Renal cortical epithelial cell (primary cell): ENCODE results near the gene STAC. TPM values are rescaled to one million over a fixed set of nuclear protein-coding genes. Genes with fewer than 3 reads are reported as not detected.
"Not testable (repeated sequence)": the region's sequence is repeated elsewhere in the genome, so short reads cannot be mapped to it uniquely, and the experiment has no call there.

Experiments
- DNase-seq: peaks from one replicate; pipeline ENCODE4 v3.0.0-alpha.2; 2011; ENCODE audit warnings: low read depth
- total RNA-seq: library from RNA; depleted of rRNA; stranded (reverse); fragments of >200 nt; gene quantifications from 2 replicates; pipeline ENCODE4 v1.2.3, GENCODE V29; 2014

The STAC gene
- total RNA-seq, 1 donor from 2014 or later: 22.4 TPM

GRCh38 chr3:36416599-36416998, 36.3 kb downstream of the STAC start:
- peak; percentile 90 for DNase-seq

GRCh38 chr3:36417237-36417636, 36.9 kb downstream of the STAC start:
- DNase-seq: no peak

- DNase-seq: peak; percentile 88
Observed at GRCh38 chr3:36418296-36418695, 38.0 kb downstream of the STAC start.

- DNase-seq: no peak
Observed at GRCh38 chr3:36428445-36428844, 48.1 kb downstream of the STAC start.

GRCh38 chr3:36429986-36430485, 49.7 kb downstream of the STAC start:
- DNase-seq: no peak

- no peak for DNase-seq
Observed at GRCh38 chr3:36433511-36433910, 53.2 kb downstream of the STAC start.

- DNase-seq: peak; percentile 95
Observed at GRCh38 chr3:36434687-36435426, 54.6 kb downstream of the STAC start.

GRCh38 chr3:36443028-36443686, 62.9 kb downstream of the STAC start:
- no peak for DNase-seq

GRCh38 chr3:36444909-36445308, 64.6 kb downstream of the STAC start:
- peak; percentile 69 for DNase-seq

GRCh38 chr3:36446276-36446675, 66.0 kb downstream of the STAC start:
- no peak for DNase-seq

GRCh38 chr3:36447061-36447460, 66.8 kb downstream of the STAC start:
- no peak for DNase-seq

GRCh38 chr3:36451816-36452215, 71.5 kb downstream of the STAC start:
- DNase-seq: no peak

GRCh38 chr3:36453213-36453612, 72.9 kb downstream of the STAC start:
- not testable (repeated sequence) for DNase-seq

GRCh38 chr3:36453896-36454295, 73.6 kb downstream of the STAC start:
- DNase-seq: not testable (repeated sequence)

- DNase-seq: no peak
Observed at GRCh38 chr3:36455406-36455805, 75.1 kb downstream of the STAC start.

- DNase-seq: no peak
Observed at GRCh38 chr3:36456784-36457183, 76.5 kb downstream of the STAC start.

GRCh38 chr3:36457667-36458066, 77.4 kb downstream of the STAC start:
- DNase-seq: no peak

- DNase-seq: no peak
Observed at GRCh38 chr3:36459177-36459576, 78.9 kb downstream of the STAC start.

- DNase-seq: peak; percentile 69
Observed at GRCh38 chr3:36461597-36461996, 81.3 kb downstream of the STAC start.

- DNase-seq: not testable (repeated sequence)
Observed at GRCh38 chr3:36472045-36472444, 91.7 kb downstream of the STAC start.

GRCh38 chr3:36475558-36475957, 95.3 kb downstream of the STAC start:
- DNase-seq: no peak

GRCh38 chr3:36476286-36476942, 96.1 kb downstream of the STAC start:
- DNase-seq: peak; percentile 20

GRCh38 chr3:36477655-36478054, 97.4 kb downstream of the STAC start:
- DNase-seq: no peak
